Activated CD4-positive, CD25-positive, alpha-beta regulatory T cell (primary cell): ENCODE results near the gene RUFY3.
"Not testable (repeated sequence)": the region's sequence is repeated elsewhere in the genome, so short reads cannot be mapped to it uniquely, and the experiment has no call there.

Source experiments
- DNase-seq, 4 experiments: peaks; one replicate each; lab custom pipeline; 2025; lab: John Stamatoyannopoulos, UW

Gene RUFY3

GRCh38 chr4:70735915-70736314 is 14.2 kb downstream of the RUFY3 start:
- DNase-seq = peak in 1 of 4 experiments; percentile 4

- DNase-seq = no peak
Observed at GRCh38 chr4:70737006-70737405, 15.2 kb downstream of the RUFY3 start.

- DNase-seq = no peak
Observed at GRCh38 chr4:70737409-70737808, 15.6 kb downstream of the RUFY3 start.

- no peak for DNase-seq
Observed at GRCh38 chr4:70739496-70740337, 18.0 kb downstream of the RUFY3 start.

GRCh38 chr4:70741867-70742658 is 20.3 kb downstream of the RUFY3 start:
- no peak for DNase-seq

- DNase-seq = no peak
Observed at GRCh38 chr4:70743731-70744130, 22.0 kb downstream of the RUFY3 start.

GRCh38 chr4:70746179-70746839 is 24.5 kb downstream of the RUFY3 start:
- DNase-seq = no peak

GRCh38 chr4:70747874-70748273 is 26.1 kb downstream of the RUFY3 start:
- no peak for DNase-seq

GRCh38 chr4:70749313-70749712 is 27.5 kb downstream of the RUFY3 start:
- no peak for DNase-seq

GRCh38 chr4:70752236-70752635 is 30.5 kb downstream of the RUFY3 start:
- DNase-seq = no peak

- DNase-seq = no peak
Observed at GRCh38 chr4:70753630-70754029, 31.9 kb downstream of the RUFY3 start.

GRCh38 chr4:70754470-70754869 is 32.7 kb downstream of the RUFY3 start:
- no peak for DNase-seq

GRCh38 chr4:70754990-70755688 is 33.4 kb downstream of the RUFY3 start:
- DNase-seq = no peak

- no peak for DNase-seq
Observed at GRCh38 chr4:70759126-70759525, 37.4 kb downstream of the RUFY3 start.

- no peak for DNase-seq
Observed at GRCh38 chr4:70759627-70760026, 37.9 kb downstream of the RUFY3 start.

GRCh38 chr4:70760662-70761061 is 38.9 kb downstream of the RUFY3 start:
- DNase-seq = no peak

- no peak for DNase-seq
Observed at GRCh38 chr4:70761276-70761816, 39.6 kb downstream of the RUFY3 start.

- no peak for DNase-seq
Observed at GRCh38 chr4:70765368-70765767, 43.6 kb downstream of the RUFY3 start.

GRCh38 chr4:70768301-70768948 is 46.7 kb downstream of the RUFY3 start:
- no peak for DNase-seq

GRCh38 chr4:70769396-70769795 is 47.6 kb downstream of the RUFY3 start:
- DNase-seq = not testable (repeated sequence)

GRCh38 chr4:70772929-70773555 is 51.3 kb downstream of the RUFY3 start:
- DNase-seq = no peak
